OCI-LY7 (cell line): ENCODE measurements around the gene STAC3. TPM values are rescaled to one million over a fixed set of nuclear protein-coding genes. Genes with fewer than 3 reads are reported as not detected.

Experiments used
- BruUV-seq: library from RNA; stranded (reverse); fragments of 400-500 nt; replicated peaks from 2 replicates; lab custom pipeline; 2021; lab: Mats Ljungman, UMichigan
- CTCF ChIA-PET: fragments of 300-600 bp; sonication (Branson Sonifier 250); formaldehyde crosslinking; loops from one replicate; lab custom pipeline; 2022; ENCODE audit warnings: antibody characterized with exemption; ENCODE audit not compliant: unreplicated experiment; lab: Charles Lee
- POLR2A ChIA-PET: fragments of 300-600 bp; sonication (Branson Sonifier 250); formaldehyde crosslinking; loops from one replicate; lab custom pipeline; 2022; ENCODE audit warnings: antibody characterized with exemption; lab: Charles Lee
- DNase-seq: peaks from one replicate; pipeline ENCODE4 v3.0.0-alpha.2; 2015; ENCODE audit warnings: low spot score
- H2AFZ ChIP-seq: fragments of 200-600 bp; sonication (generic), shearing (Covaris generic); 2 replicates; pipeline ENCODE4 v1.6.1; 2014; ENCODE audit warnings: mild to moderate bottlenecking, antibody characterized with exemption, low read length, moderate library complexity
- H3K27ac ChIP-seq: fragments of 200-600 bp; sonication (generic); 2 replicates; pipeline ENCODE4 v1.5.1; 2014; ENCODE audit warnings: mixed run types, low read depth, mild to moderate bottlenecking, moderate library complexity, low read length, inconsistent platforms; ENCODE audit not compliant: poor library complexity, severe bottlenecking
- H3K36me3 ChIP-seq: fragments of 200-600 bp; sonication (generic); 2 replicates; pipeline ENCODE4 v1.6.1; 2014; ENCODE audit warnings: mild to moderate bottlenecking, antibody characterized with exemption, low read length, moderate library complexity, mixed read lengths; ENCODE audit not compliant: insufficient read depth
- H3K4me1 ChIP-seq: fragments of 200-600 bp; sonication (generic); 2 replicates; pipeline ENCODE4 v1.5.1; 2014; ENCODE audit warnings: mild to moderate bottlenecking, low read length; ENCODE audit not compliant: insufficient read depth, poor library complexity, severe bottlenecking
- H3K4me2 ChIP-seq: fragments of 200-600 bp; sonication (generic); 2 replicates; pipeline ENCODE4 v1.6.1; 2014; ENCODE audit warnings: mild to moderate bottlenecking, low read length
- H3K4me3 ChIP-seq: fragments of 200-600 bp; sonication (generic); 2 replicates; pipeline ENCODE4 v1.5.1; 2014; ENCODE audit warnings: mild to moderate bottlenecking, low read depth, low read length; ENCODE audit not compliant: poor library complexity, severe bottlenecking
- H3K79me2 ChIP-seq: fragments of 200-600 bp; sonication (generic); 2 replicates; pipeline ENCODE4 v1.6.1; 2016; ENCODE audit warnings: low read depth, mild to moderate bottlenecking, low read length, moderate library complexity, mixed read lengths; ENCODE audit not compliant: insufficient read depth
- H3K9me2 ChIP-seq: fragments of 200-600 bp; sonication (generic); 2 replicates; pipeline ENCODE4 v1.6.1; 2016; ENCODE audit warnings: mild to moderate bottlenecking, low read length, mixed read lengths; ENCODE audit not compliant: insufficient read depth
- H3K9me3 ChIP-seq: fragments of 200-600 bp; sonication (generic); 2 replicates; pipeline ENCODE4 v1.6.1; 2014; ENCODE audit warnings: mild to moderate bottlenecking, mixed run types, low read length, mixed read lengths
- H4K20me1 ChIP-seq: fragments of 200-600 bp; sonication (generic); 2 replicates; pipeline ENCODE4 v1.6.1; 2014; ENCODE audit warnings: mild to moderate bottlenecking, antibody characterized with exemption, low read length, moderate library complexity, mixed read lengths; ENCODE audit not compliant: insufficient read depth
- EZH2phosphoT487 ChIP-seq: fragments of 200-600 bp; sonication (generic); IDR thresholded peaks from 2 replicates; pipeline ENCODE4 v1.6.1; 2018; ENCODE audit warnings: low read depth, borderline replicate concordance, mild to moderate bottlenecking, mixed run types, antibody characterized with exemption, low read length, moderate library complexity, mixed read lengths
- intact Hi-C: fragments of 100-400 bp; cut with micrococcal nuclease; formaldehyde crosslinking; loops from one replicate; pipeline ENCODE4 v1.10.0; 2022; ENCODE audit not compliant: unreplicated experiment
- total RNA-seq, 2 experiments: library from RNA; depleted of rRNA in 1 of 2; stranded (reverse); fragments of >200 nt in 1 of 2; shearing (Covaris generic) in 1 of 2; gene quantifications; 2 replicates each; pipeline ENCODE4 v1.2.3, GENCODE V29; 2014 to 2022
- TF ChIP-seq, protein P1 (sequence below): fragments of 200-600 bp; sonication (generic); conservative IDR thresholded peaks from 2 replicates; pipeline ENCODE4 v1.5.1; 2014; ENCODE audit warnings: mild to moderate bottlenecking, antibody characterized with exemption, low read length, moderate library complexity, mixed read lengths

Gene STAC3
- total RNA-seq, 2 experiments from 2014 or later: 1.4 to 6.8 TPM

DNA sequence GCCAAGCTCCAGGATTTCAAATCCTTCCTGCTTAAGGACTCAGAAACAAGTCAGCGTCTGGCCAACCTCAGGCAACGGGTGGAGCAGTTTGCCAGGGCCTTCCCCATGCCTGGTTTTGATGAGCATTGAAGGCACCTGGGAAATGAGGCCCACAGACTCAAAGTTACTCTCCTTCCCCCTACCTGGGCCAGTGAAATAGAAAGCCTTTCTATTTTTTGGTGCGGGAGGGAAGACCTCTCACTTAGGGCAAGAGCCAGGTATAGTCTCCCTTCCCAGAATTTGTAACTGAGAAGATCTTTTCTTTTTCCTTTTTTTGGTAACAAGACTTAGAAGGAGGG is 16.8 kb downstream of the STAC3 start:
- Histone ChIP-seq H3K4me3 (no peak overlapping the region), H3K4me1 (peaks cover 48% of the 10 kb centered on the region), H3K79me2 (peaks cover 22% of the 10 kb centered on the region), H2AFZ (no peak overlapping the region), H4K20me1 (peaks cover 15% of the 10 kb centered on the region; the same call in 1 of the 2 replicates), H3K36me3 (peaks cover 58% of the 10 kb centered on the region), H3K9me2 (no peaks in the 10 kb centered on the region), H3K27ac (peak overlapping the region; percentile 36), H3K9me3 (no peaks in the 10 kb centered on the region), H3K4me2 (peak overlapping the region; percentile 28; the same call in 1 of the 2 replicates)
- TSS peak; percentile 80 for BruUV-seq
- no peak for DNase-seq
- ChIA-PET POLR2A (interaction anchor here (0.6 kb wide), 1 partner anchor 9 kb away, joined by 4 read pairs; no protein-coding TSS in a partner anchor), CTCF (no interaction called here)
- intact Hi-C loops: no loop called here
- TF ChIP-seq, protein P1, sequence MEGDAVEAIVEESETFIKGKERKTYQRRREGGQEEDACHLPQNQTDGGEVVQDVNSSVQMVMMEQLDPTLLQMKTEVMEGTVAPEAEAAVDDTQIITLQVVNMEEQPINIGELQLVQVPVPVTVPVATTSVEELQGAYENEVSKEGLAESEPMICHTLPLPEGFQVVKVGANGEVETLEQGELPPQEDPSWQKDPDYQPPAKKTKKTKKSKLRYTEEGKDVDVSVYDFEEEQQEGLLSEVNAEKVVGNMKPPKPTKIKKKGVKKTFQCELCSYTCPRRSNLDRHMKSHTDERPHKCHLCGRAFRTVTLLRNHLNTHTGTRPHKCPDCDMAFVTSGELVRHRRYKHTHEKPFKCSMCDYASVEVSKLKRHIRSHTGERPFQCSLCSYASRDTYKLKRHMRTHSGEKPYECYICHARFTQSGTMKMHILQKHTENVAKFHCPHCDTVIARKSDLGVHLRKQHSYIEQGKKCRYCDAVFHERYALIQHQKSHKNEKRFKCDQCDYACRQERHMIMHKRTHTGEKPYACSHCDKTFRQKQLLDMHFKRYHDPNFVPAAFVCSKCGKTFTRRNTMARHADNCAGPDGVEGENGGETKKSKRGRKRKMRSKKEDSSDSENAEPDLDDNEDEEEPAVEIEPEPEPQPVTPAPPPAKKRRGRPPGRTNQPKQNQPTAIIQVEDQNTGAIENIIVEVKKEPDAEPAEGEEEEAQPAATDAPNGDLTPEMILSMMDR: no peak
- TF ChIP-seq EZH2phosphoT487: no peak

DNA sequence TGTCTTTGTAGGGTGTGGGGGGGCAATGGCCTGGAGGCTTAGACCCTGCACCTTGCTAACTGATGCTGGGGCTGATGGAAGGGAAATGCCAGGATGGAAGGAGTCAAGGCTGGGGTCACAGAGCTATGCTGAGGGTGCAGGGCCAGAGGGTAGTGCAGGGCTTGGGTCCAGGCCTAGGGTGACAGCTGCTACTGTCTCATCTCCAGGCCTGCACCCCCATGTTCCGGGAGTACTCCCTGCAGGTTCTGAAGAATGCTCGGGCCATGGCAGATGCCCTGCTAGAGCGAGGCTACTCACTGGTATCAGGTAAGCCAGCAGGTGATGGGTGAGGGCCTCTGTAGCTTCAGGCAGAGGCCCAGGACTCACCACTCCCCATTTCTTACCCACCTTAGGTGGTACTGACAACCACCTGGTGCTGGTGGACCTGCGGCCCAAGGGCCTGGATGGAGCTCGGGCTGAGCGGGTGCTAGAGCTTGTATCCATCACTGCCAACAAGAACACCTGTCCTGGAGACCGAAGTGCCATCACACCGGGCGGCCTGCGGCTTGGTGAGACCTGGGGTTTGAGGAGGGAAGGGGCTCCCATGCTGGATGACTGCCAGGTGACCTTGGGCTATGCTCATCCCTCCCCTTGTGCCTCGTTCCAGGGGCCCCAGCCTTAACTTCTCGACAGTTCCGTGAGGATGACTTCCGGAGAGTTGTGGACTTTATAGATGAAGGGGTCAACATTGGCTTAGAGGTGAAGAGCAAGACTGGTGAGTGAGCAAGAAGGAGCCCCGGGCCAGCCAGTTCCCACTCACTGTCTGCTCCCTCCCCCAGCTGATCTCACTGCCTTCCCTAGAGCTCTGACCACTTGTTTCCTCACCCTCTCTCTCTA is 17.4 kb downstream of the STAC3 start:
- no peak overlapping the region for H3K4me3 ChIP-seq
- ChIA-PET CTCF (no interaction called here), POLR2A (interaction anchor here (0.6 to 4.7 kb wide), 2 partner anchors 8 to 10 kb away, joined by 4 to 69 read pairs; no protein-coding TSS in a partner anchor)
- H3K4me2 ChIP-seq: peak overlapping the region; percentile 28; the same call in 1 of the 2 replicates
- H4K20me1 ChIP-seq: peaks cover 15% of the 10 kb centered on the region; the same call in 1 of the 2 replicates
- no peak for DNase-seq
- peak overlapping the region; percentile 36 for H3K27ac ChIP-seq
- TF ChIP-seq, protein P1: no peak
- TF ChIP-seq EZH2phosphoT487: no peak
- no TSS peak for BruUV-seq
- H3K9me3 ChIP-seq: no peaks in the 10 kb centered on the region
- no peaks in the 10 kb centered on the region for H3K9me2 ChIP-seq
- intact Hi-C loops: no loop called here
- H3K36me3 ChIP-seq: peaks cover 58% of the 10 kb centered on the region
- no peak overlapping the region for H2AFZ ChIP-seq
- H3K4me1 ChIP-seq: peaks cover 51% of the 10 kb centered on the region
- H3K79me2 ChIP-seq: peaks cover 22% of the 10 kb centered on the region
